Measurements from ENCODE around the gene KCNE3. TPM values are rescaled to one million over a fixed set of nuclear protein-coding genes. Genes with fewer than 3 reads are reported as not detected.
A peak's percentile ranks its signal among the peaks of the same experiment; 100 is the strongest.

Gene KCNE3
- total RNA-seq, 2 donors from 2014 or later, result 0.40 to 1.6 TPM

DNA sequence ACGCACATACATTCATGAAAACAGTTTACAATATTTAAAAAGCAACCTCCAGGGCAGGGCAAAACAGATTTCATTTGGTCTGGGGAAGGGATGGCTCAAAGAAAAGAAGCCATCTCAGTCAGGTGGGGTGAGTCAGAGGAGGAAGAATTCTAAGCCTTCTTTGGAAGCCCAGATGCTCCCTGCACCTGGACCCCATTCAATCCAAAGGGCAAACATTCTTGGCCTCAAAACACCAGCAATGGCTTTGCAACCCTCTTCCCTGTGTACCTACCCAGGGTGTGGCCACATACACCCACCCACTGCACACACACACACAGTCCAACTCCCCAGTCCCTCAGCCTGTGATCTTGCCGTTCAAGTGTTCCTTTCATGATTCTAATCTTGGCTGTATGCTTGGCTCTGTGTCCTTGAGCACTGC is 2.0 kb downstream of the KCNE3 start:
- Mint-ChIP-seq H3K27ac (no peak overlapping the region), H3K36me3 (ENCODE audit: low read depth) (peaks cover 4% of the 10 kb centered on the region), H3K27me3 (peaks cover 48% of the 10 kb centered on the region), H3K4me1 (peaks cover 16% of the 10 kb centered on the region), H3K4me3 (no peak overlapping the region)
- ATAC-seq (no peak), DNase-seq (no peak)
- no peaks in the 10 kb centered on the region for H3K9me3 ChIP-seq (ENCODE audit: control insufficient read depth, low read length, poor library complexity, severe bottlenecking)

DNA sequence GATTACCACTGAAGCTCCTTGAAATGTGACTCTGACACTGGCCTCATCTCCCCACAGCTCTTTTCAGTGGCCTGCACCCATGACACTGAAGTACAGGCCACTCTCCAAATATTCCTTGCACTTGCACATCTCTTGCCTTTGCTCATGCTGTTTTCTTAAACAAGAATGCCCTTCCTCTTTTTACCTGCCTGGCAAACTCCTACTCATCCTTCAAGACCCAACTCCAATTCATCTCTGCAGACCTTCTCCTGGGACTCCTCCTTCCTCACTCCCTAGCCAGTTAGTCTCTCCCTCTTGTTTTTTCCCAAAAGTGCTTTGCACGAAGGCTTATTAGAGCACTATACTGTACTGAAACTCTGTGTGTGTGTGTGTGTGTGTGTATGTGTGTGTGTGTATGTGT is 2.6 kb downstream of the KCNE3 start:
- no peak overlapping the region for H3K4me3 Mint-ChIP-seq
- H3K27me3 Mint-ChIP-seq, result peaks cover 48% of the 10 kb centered on the region
- H3K27ac Mint-ChIP-seq, result no peak overlapping the region
- DNase-seq, result no peak
- peaks cover 4% of the 10 kb centered on the region for H3K36me3 Mint-ChIP-seq (ENCODE audit: low read depth)
- no peak for ATAC-seq
- H3K4me1 Mint-ChIP-seq, result peaks cover 16% of the 10 kb centered on the region
- H3K9me3 ChIP-seq (ENCODE audit: control insufficient read depth, low read length, poor library complexity, severe bottlenecking), result no peaks in the 10 kb centered on the region

DNA sequence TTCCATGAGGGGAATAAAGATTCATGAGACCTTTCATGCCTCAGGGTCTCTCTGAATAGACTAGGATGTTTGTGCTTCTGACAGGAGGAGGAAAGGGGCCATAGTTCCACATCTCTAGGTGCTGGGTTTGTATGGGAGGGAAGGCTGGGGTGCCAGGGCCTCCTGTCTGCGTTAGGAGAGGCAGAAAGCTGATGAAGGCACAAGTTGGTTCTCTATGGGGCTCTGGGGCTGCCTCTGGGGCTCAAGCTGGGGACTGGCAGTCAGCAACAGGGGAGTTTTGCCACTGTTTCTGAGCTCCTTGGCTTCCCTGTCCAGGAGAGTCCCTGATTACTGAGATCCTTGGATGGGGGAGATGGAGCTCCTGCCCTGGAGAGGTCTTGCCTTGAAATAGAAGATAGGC is 4.1 kb downstream of the KCNE3 start:
- Mint-ChIP-seq H3K4me1 (peaks cover 11% of the 10 kb centered on the region), H3K36me3 (ENCODE audit: low read depth) (peaks cover 2% of the 10 kb centered on the region), H3K27me3 (peaks cover 40% of the 10 kb centered on the region), H3K27ac (no peak overlapping the region), H3K4me3 (no peak overlapping the region)
- no peaks in the 10 kb centered on the region for H3K9me3 ChIP-seq (ENCODE audit: control insufficient read depth, low read length, poor library complexity, severe bottlenecking)
- DNase-seq (no peak), ATAC-seq (no peak)

DNA sequence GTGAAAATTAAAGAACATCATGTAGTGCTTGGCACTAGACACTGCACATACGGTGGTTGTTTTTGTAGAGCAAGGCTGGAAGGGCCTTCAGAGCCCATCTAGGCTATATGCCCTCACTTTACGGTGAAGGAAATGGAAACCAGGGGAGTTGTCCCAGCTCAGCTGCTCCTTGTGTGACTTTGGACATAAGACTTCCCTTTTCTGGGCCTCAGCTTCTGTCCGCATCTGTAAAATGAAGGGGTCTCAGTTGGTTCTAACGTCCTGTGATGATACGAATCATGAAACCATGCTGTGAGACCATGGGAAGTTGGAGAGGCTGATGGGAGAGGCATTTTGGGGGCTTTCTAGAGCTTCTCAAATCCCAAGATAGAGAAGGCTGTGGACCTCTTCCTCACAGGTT is 4.7 kb downstream of the KCNE3 start:
- Mint-ChIP-seq H3K27me3 (peaks cover 34% of the 10 kb centered on the region), H3K36me3 (ENCODE audit: low read depth) (peaks cover 2% of the 10 kb centered on the region), H3K4me1 (peaks cover 7% of the 10 kb centered on the region), H3K27ac (no peak overlapping the region), H3K4me3 (no peak overlapping the region)
- no peaks in the 10 kb centered on the region for H3K9me3 ChIP-seq (ENCODE audit: control insufficient read depth, low read length, poor library complexity, severe bottlenecking)
- ATAC-seq (no peak), DNase-seq (no peak)

DNA sequence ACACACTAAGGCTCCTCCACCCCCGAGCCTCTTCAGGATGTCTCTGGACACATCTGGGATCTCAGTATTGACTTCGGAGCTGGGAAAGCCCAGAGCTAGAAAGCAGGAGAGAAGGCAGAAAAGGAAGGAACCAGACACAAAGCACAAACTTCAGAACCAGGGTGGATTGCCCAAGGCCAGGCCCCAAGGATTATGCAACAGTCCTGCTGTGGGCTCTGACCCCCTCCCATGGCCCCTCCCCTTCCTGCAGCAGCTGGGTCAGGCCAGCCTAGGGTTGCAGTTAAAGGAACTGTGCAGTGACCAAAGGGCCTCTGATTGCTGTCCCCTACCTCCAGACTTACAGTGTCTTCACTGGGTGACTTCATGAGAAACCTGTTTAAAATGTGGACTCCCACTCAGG is 5.3 kb downstream of the KCNE3 start:
- peaks cover 6% of the 10 kb centered on the region for H3K4me1 Mint-ChIP-seq
- peaks cover 32% of the 10 kb centered on the region for H3K27me3 Mint-ChIP-seq
- DNase-seq (no peak), ATAC-seq (peak; percentile 35)
- no peak overlapping the region for H3K4me3 Mint-ChIP-seq
- no peak overlapping the region for H3K27ac Mint-ChIP-seq
- peaks cover 2% of the 10 kb centered on the region for H3K36me3 Mint-ChIP-seq (ENCODE audit: low read depth)
- H3K9me3 ChIP-seq (ENCODE audit: control insufficient read depth, low read length, poor library complexity, severe bottlenecking), result no peaks in the 10 kb centered on the region

DNA sequence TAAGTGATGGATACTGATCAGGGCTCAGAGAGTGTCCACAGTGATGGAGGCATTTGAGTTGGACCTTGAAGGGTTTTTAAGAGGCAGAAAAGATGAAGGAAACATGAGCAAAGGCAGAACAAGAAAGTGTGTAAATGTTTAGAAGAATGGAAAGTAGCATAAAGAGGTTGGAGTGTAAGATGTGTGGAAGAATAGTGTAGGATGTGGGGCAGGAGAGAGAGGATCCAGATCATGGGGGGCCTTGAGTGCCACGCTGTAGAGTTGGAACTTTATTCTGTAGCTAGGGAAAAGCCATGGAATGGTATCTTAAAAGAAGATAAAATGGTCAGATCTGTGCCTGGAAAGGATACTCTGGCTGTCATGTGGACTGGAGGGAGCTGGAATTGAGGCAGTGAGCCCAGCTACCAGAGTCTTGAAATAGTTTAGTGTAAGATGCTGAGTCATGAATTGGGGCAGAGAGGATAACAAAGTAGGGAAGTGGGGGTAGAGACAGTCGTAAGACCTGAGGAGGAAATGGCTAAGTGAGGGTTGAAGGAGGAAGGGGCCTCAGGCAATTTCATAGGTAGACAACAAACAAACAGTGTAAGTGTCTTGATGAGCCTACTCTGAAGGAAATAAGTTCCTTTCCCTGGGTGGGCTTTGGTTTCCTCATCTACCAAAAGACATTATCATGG is 6.7 kb downstream of the KCNE3 start:
- Mint-ChIP-seq H3K36me3 (ENCODE audit: low read depth) (no peaks in the 10 kb centered on the region), H3K4me3 (no peak overlapping the region), H3K4me1 (no peaks in the 10 kb centered on the region), H3K27ac (no peak overlapping the region), H3K27me3 (peaks cover 19% of the 10 kb centered on the region)
- DNase-seq (no peak), ATAC-seq (no peak)
- H3K9me3 ChIP-seq (ENCODE audit: control insufficient read depth, low read length, poor library complexity, severe bottlenecking), result no peaks in the 10 kb centered on the region

- DNase-seq, result no peak
- no peaks in the 10 kb centered on the region for H3K9me3 ChIP-seq (ENCODE audit: control insufficient read depth, low read length, poor library complexity, severe bottlenecking)
- no peaks in the 10 kb centered on the region for H3K36me3 Mint-ChIP-seq (ENCODE audit: low read depth)
- H3K4me1 Mint-ChIP-seq, result no peaks in the 10 kb centered on the region
- no peak overlapping the region for H3K27ac Mint-ChIP-seq
- no peak for ATAC-seq
- H3K4me3 Mint-ChIP-seq, result no peak overlapping the region
- H3K27me3 Mint-ChIP-seq, result peaks cover 13% of the 10 kb centered on the region
These were observed 7.3 kb downstream of the KCNE3 start for GRCh38 chr11:74460065-74460464.

GRCh38 chr11:74459584-74459983 is 7.8 kb downstream of the KCNE3 start:
- peaks cover 8% of the 10 kb centered on the region for H3K27me3 Mint-ChIP-seq
- no peak for DNase-seq
- H3K27ac Mint-ChIP-seq, result no peak overlapping the region
- no peaks in the 10 kb centered on the region for H3K9me3 ChIP-seq (ENCODE audit: control insufficient read depth, low read length, poor library complexity, severe bottlenecking)
- H3K4me1 Mint-ChIP-seq, result no peaks in the 10 kb centered on the region
- H3K36me3 Mint-ChIP-seq (ENCODE audit: low read depth), result no peaks in the 10 kb centered on the region
- ATAC-seq, result no peak
- H3K4me3 Mint-ChIP-seq, result no peak overlapping the region

DNA sequence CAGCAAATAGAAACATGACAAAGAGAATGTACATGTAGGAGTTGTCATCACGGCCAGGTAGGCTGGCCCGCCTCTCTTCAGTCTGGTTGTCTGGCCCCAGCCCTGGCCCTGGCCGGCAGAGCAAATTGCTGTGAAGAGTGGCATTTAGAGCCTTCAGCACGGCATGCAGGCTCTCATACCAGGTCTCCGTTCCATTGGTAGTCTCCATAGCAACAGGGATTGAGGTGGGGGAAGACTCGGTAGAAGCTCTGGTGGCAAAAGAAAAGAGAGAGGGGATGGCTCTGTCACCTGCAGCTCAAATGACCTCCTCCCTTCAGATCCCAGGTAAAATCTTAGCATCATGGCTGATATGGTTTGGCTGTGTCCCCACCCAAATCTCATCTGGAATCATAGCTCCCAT is 10.0 kb downstream of the KCNE3 start:
- H3K9me3 ChIP-seq (ENCODE audit: control insufficient read depth, low read length, poor library complexity, severe bottlenecking), result no peaks in the 10 kb centered on the region
- H3K27ac Mint-ChIP-seq, result no peak overlapping the region
- H3K36me3 Mint-ChIP-seq (ENCODE audit: low read depth), result no peaks in the 10 kb centered on the region
- H3K4me1 Mint-ChIP-seq, result peaks cover 3% of the 10 kb centered on the region
- ATAC-seq (no peak), DNase-seq (no peak)
- peaks cover 14% of the 10 kb centered on the region for H3K27me3 Mint-ChIP-seq
- no peak overlapping the region for H3K4me3 Mint-ChIP-seq

DNA sequence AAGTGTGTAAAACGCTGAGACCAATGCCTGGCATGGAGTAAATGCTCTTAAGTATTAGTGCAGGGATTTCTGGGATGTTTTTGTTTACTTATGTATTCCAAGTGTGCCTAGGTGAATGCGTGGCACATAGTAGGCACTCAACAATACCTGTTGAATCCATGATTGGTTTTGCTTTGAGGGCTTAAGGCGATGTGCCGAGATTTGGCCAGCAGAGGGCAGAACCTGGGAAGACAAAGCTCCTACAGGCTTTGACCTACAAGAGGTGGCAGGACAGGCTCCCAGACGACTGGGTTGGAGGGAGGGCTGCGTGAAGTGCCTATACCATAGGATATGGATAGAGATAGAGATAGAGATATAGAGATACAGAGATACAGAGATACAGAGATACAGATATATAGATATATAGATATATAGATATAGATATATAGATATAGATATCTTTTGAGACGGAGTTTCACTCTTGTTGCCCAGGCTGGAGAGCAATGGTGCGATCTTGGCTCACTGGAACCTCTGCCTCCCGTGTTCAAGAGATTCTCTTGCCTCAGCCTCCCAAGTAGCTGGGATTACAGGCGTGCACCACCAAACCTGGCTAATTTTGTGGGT is 13.9 kb downstream of the KCNE3 start:
- peak; percentile 60 for ATAC-seq
- no peaks in the 10 kb centered on the region for H3K9me3 ChIP-seq (ENCODE audit: control insufficient read depth, low read length, poor library complexity, severe bottlenecking)
- peaks cover 6% of the 10 kb centered on the region for H3K4me1 Mint-ChIP-seq
- H3K27ac Mint-ChIP-seq, result peak overlapping the region; percentile 34
- no peak overlapping the region for H3K4me3 Mint-ChIP-seq
- peaks cover 21% of the 10 kb centered on the region for H3K27me3 Mint-ChIP-seq
- DNase-seq, result peak; percentile 18 to 40 (median 27)
- H3K36me3 Mint-ChIP-seq (ENCODE audit: low read depth), result peaks cover 2% of the 10 kb centered on the region

DNA sequence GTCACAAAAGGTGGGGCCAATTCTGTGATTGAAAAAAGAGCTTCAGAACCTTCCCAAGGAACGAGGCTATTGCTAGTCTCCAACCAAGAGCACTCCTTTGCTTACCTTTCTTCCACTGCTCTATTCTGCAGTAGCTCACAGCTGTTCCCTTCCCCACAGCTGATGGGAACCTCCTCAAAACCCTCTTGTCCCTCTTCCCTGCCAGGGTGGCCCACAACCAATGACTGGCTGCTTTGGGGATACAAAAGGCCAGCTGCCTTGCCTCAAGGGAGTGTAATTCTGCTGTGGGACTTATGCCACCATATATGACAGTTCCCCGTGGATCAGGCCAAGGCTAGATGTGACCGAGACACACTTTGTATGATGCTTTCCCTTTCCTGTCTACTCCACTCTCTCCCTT is 15.0 kb downstream of the KCNE3 start:
- no peak for DNase-seq
- H3K27me3 Mint-ChIP-seq, result peaks cover 21% of the 10 kb centered on the region
- no peak overlapping the region for H3K27ac Mint-ChIP-seq
- peaks cover 2% of the 10 kb centered on the region for H3K36me3 Mint-ChIP-seq (ENCODE audit: low read depth)
- no peak overlapping the region for H3K4me3 Mint-ChIP-seq
- H3K9me3 ChIP-seq (ENCODE audit: control insufficient read depth, low read length, poor library complexity, severe bottlenecking), result no peaks in the 10 kb centered on the region
- H3K4me1 Mint-ChIP-seq, result peaks cover 6% of the 10 kb centered on the region
- ATAC-seq, result no peak

GRCh38 chr11:74450318-74450717 is 17.0 kb downstream of the KCNE3 start:
- Mint-ChIP-seq H3K4me1 (peaks cover 6% of the 10 kb centered on the region), H3K36me3 (ENCODE audit: low read depth) (peaks cover 2% of the 10 kb centered on the region), H3K4me3 (no peak overlapping the region), H3K27ac (no peak overlapping the region), H3K27me3 (peaks cover 24% of the 10 kb centered on the region)
- no peak for ATAC-seq
- H3K9me3 ChIP-seq (ENCODE audit: control insufficient read depth, low read length, poor library complexity, severe bottlenecking), result no peaks in the 10 kb centered on the region
- no peak for DNase-seq

DNA sequence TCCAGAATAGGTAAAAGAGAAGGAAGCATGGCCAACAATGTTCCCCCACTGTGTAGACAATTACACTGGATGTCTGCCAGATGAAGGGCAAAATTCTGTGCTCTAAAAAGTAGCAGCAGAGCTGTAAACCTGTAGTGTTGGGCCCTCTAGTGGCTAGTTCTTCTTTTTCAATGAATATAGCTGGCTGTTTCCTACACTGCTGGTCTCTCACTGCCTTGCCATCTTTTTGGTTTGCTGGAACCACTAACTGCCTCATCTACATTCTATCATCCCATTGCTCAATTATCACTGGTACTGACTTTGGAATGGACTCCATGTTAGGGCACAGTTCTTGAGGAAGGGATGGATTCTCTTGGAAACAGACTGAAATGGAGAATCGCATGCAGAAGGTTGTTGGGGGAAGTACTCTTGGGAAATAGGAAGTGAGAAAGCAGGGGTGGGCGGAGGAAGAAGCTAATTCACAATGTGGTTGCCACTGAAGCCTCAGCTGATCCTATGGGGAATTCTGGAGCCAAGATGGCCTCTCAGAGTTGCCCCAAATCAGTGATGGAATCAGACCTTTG is 17.9 kb downstream of the KCNE3 start:
- H3K4me1 Mint-ChIP-seq, result peaks cover 6% of the 10 kb centered on the region
- peaks cover 28% of the 10 kb centered on the region for H3K27me3 Mint-ChIP-seq
- ATAC-seq (peak; percentile 93), DNase-seq (peak in 1 of 3 donors; percentile 22)
- H3K9me3 ChIP-seq (ENCODE audit: control insufficient read depth, low read length, poor library complexity, severe bottlenecking), result no peaks in the 10 kb centered on the region
- no peak overlapping the region for H3K4me3 Mint-ChIP-seq
- peaks cover 2% of the 10 kb centered on the region for H3K36me3 Mint-ChIP-seq (ENCODE audit: low read depth)
- H3K27ac Mint-ChIP-seq, result no peak overlapping the region

GRCh38 chr11:74447720-74448119 is 19.6 kb downstream of the KCNE3 start:
- H3K36me3 Mint-ChIP-seq (ENCODE audit: low read depth), result peaks cover 2% of the 10 kb centered on the region
- ATAC-seq, result no peak
- H3K27ac Mint-ChIP-seq, result no peak overlapping the region
- H3K4me3 Mint-ChIP-seq, result no peak overlapping the region
- H3K4me1 Mint-ChIP-seq, result peaks cover 4% of the 10 kb centered on the region
- peaks cover 20% of the 10 kb centered on the region for H3K27me3 Mint-ChIP-seq
- DNase-seq, result no peak
- H3K9me3 ChIP-seq (ENCODE audit: control insufficient read depth, low read length, poor library complexity, severe bottlenecking), result no peaks in the 10 kb centered on the region

Data from T-helper 17 cell (primary cell).